ENCODE data around the gene SLC35F1.

Gene SLC35F1

GRCh38 chr6:117958536-117958935, 51.5 kb downstream of the SLC35F1 start:
- TF ChIP-seq FOXM1 (IDR thresholded peaks at IDR 0.05; ENCODE audit: borderline replicate concordance, low read depth): no peak
- no peak for TF ChIP-seq TCF12 (IDR thresholded peaks at IDR 0.05; ENCODE audit: low read depth)
- TF ChIP-seq CREB1 (IDR thresholded peaks at IDR 0.05; ENCODE audit: low read depth): no peak
- no peak for TF ChIP-seq EGR1 (IDR thresholded peaks at IDR 0.05)
- TF ChIP-seq MAX (IDR thresholded peaks at IDR 0.05): no peak
- no peak for TF ChIP-seq NFIC (IDR thresholded peaks at IDR 0.05)
- no peak for TF ChIP-seq ZBTB7A (IDR thresholded peaks at IDR 0.05; ENCODE audit: low read depth)
- no peak for TF ChIP-seq EP300 (IDR thresholded peaks at IDR 0.05; ENCODE audit: borderline replicate concordance)
- TF ChIP-seq TAF1 (IDR thresholded peaks at IDR 0.05; ENCODE audit: low read depth): no peak

- TF ChIP-seq CREB1 (IDR thresholded peaks at IDR 0.05; ENCODE audit: low read depth) (no peak), REST (IDR thresholded peaks at IDR 0.05; ENCODE audit: low read depth) (no peak), EP300 (IDR thresholded peaks at IDR 0.05; ENCODE audit: borderline replicate concordance) (no peak), TCF12 (IDR thresholded peaks at IDR 0.05; ENCODE audit: low read depth) (no peak)
Observed at GRCh38 chr6:117960877-117961276, 53.8 kb downstream of the SLC35F1 start.

GRCh38 chr6:117961301-117961700, 54.2 kb downstream of the SLC35F1 start:
- TF ChIP-seq FOXM1 (IDR thresholded peaks at IDR 0.05; ENCODE audit: borderline replicate concordance, low read depth) (no peak), YY1 (IDR thresholded peaks at IDR 0.05; ENCODE audit: low read depth) (no peak), ZBTB7A (IDR thresholded peaks at IDR 0.05; ENCODE audit: low read depth) (no peak)

DNA sequence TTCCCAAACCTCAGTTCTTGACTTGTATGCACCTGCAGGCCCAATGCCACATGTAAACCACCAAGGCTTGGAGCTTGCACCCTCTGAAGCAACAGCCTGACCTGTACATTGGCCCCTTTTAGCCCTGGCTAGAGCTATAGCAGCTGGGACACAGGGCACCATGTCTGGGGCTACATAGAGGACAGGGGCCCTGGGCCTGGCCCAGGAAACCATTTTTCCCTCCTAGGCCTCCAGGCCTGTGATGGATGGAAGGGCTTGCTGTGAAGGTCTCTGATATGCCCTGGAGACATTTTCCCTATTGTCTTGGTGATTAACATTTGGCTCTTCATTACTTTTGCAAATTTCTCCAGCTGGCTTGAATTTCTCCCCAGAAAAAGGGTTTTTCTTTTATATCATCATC, 64.6 kb downstream of the SLC35F1 start:
- TF ChIP-seq EGR1 (IDR thresholded peaks at IDR 0.05) (no peak), MAX (IDR thresholded peaks at IDR 0.05) (no peak), NFIC (IDR thresholded peaks at IDR 0.05) (no peak), TEAD4 (IDR thresholded peaks at IDR 0.05) (no peak), YY1 (IDR thresholded peaks at IDR 0.05; ENCODE audit: low read depth) (no peak), FOXM1 (IDR thresholded peaks at IDR 0.05; ENCODE audit: borderline replicate concordance, low read depth) (no peak), REST (IDR thresholded peaks at IDR 0.05; ENCODE audit: low read depth) (no peak)
- TF ChIP-seq, protein P1, sequence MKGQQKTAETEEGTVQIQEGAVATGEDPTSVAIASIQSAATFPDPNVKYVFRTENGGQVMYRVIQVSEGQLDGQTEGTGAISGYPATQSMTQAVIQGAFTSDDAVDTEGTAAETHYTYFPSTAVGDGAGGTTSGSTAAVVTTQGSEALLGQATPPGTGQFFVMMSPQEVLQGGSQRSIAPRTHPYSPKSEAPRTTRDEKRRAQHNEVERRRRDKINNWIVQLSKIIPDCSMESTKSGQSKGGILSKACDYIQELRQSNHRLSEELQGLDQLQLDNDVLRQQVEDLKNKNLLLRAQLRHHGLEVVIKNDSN (IDR thresholded peaks at IDR 0.05): no peak

GRCh38 chr6:117974914-117975627, 68.0 kb downstream of the SLC35F1 start:
- TF ChIP-seq YY1 (IDR thresholded peaks at IDR 0.05; ENCODE audit: low read depth) (no peak), RAD21 (IDR thresholded peaks at IDR 0.05; ENCODE audit: low read depth) (no peak), TEAD4 (IDR thresholded peaks at IDR 0.05) (no peak), EP300 (IDR thresholded peaks at IDR 0.05; ENCODE audit: borderline replicate concordance) (no peak), TCF12 (IDR thresholded peaks at IDR 0.05; ENCODE audit: low read depth) (no peak), REST (IDR thresholded peaks at IDR 0.05; ENCODE audit: low read depth) (no peak), MAX (IDR thresholded peaks at IDR 0.05) (no peak), ZBTB7A (IDR thresholded peaks at IDR 0.05; ENCODE audit: low read depth) (no peak), CREB1 (IDR thresholded peaks at IDR 0.05; ENCODE audit: low read depth) (no peak), NFIC (IDR thresholded peaks at IDR 0.05) (no peak), FOXM1 (IDR thresholded peaks at IDR 0.05; ENCODE audit: borderline replicate concordance, low read depth) (no peak), TAF1 (IDR thresholded peaks at IDR 0.05; ENCODE audit: low read depth) (no peak), CEBPB (IDR thresholded peaks at IDR 0.05) (no peak), EGR1 (IDR thresholded peaks at IDR 0.05) (no peak)
- TF ChIP-seq, protein P1 (IDR thresholded peaks at IDR 0.05): no peak

All from Ishikawa (cell line).